ENCODE results near the gene PGAM5.

DNA sequence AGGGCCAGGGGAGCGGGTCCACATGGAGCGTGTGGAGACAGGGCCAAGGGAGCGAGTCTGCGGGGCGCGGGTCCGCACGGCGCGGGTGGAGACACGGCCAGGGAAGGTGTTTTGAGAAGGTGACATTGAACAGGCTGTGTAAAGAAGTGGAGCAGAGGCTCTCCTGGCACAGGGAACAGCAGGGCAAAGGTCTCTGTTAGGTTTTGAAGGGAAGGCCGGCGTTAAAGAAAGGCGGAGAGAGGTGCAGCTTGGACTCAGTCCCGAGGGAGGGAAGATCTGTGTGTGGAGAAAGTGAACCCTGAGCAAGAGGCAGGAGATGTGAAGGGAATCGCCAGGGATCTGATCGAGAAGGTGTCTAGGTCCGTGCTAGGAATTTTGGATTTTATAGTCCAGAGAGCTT is 21.4 kb upstream of the PGAM5 start:
- TF ChIP-seq GATA3 (IDR thresholded peaks at IDR 0.05; ENCODE audit: low read depth, low read length) (no peak), GATA2 (IDR thresholded peaks at IDR 0.05; ENCODE audit: low read depth, low read length) (no peak)

All from SH-SY5Y (cell line).